Right hindlimb (tissue), 1 donor: ENCODE results near the gene GK2.

Experiments
- DNase-seq: peaks from one replicate; pipeline ENCODE4 v3.0.0-alpha.2; 2018

Gene GK2

DNA sequence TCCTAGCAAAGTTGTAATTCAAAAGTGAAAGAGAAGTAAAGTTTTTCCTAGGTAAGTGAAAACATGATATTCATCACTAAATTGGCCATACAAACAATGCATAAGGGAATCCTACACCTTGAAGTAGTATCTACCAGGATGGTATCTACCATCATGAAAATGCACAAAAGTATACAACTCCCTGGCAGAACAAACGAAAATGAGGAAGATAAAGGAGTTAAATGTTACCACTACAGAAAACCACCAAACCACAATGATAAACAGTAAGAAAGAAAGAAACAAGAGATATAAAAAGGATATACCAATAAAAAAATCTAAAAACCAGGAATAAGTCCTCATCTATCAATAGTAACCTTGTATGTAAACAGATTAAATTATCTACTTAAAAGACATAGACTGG is 26.9 kb downstream of the GK2 start:
- no peak for DNase-seq

GRCh38 chr4:79370026-79370425 is 38.0 kb downstream of the GK2 start:
- DNase-seq = no peak

DNA sequence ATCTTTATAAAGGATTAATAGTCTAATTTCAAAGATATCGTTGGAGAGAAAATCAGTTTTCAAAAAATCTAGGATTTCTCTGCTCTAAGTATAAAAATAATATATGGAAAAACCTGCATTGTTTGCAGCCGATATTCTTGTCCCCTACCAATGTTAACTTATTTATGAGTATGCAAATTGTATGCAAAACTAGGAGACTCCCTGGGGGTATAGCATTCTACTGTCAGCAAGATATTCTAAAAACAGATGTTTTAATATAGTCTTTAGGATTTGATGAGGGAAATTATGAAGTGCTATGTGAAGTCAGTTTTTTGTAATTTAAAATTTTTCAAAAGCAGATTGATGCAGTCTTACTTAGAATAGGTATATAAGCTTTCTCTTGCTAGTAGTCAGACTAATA is 40.9 kb downstream of the GK2 start:
- DNase-seq = no peak

DNA sequence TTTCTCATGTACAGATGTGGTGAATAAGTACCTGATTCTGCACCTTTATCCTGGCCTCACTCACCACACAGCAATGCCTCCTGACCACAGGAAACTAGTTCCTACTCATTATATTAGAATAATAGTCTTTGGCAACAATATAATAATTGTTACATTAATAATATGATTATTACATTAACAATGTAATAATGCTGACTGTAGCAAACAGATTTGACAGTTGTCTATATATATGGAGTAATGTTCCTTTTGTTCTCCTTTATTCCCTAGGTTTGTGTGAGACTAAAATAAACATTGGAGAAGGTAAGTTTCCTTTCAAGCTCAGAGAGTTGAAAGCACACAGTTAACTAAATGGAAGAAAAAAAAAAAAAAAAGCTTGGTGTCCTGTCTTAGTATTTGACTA is 41.6 kb downstream of the GK2 start:
- DNase-seq = no peak

GRCh38 chr4:79364061-79364460 is 44.0 kb downstream of the GK2 start:
- DNase-seq = no peak

- DNase-seq = no peak
Measured at GRCh38 chr4:79362626-79363025, 45.4 kb downstream of the GK2 start.

GRCh38 chr4:79360006-79360405 is 48.0 kb downstream of the GK2 start:
- DNase-seq = no peak

DNA sequence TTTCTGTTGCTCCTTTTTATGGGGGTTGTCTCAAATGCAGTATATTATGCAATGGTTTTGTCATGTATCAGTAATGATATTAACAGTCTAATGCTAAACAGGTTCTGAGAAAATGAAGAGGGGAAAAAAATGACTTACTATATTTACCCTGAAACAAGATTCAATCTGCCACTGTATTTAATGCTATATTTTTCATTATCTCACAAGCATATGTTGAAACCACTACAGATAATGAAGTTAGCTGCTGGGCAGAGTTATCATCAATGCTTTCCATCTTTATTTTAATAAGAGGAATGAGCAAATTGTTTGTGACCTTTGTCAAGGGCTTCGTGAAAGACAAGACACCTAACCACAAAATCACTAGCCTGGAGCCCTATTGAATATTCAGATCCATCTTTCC is 49.6 kb downstream of the GK2 start:
- no peak for DNase-seq

DNA sequence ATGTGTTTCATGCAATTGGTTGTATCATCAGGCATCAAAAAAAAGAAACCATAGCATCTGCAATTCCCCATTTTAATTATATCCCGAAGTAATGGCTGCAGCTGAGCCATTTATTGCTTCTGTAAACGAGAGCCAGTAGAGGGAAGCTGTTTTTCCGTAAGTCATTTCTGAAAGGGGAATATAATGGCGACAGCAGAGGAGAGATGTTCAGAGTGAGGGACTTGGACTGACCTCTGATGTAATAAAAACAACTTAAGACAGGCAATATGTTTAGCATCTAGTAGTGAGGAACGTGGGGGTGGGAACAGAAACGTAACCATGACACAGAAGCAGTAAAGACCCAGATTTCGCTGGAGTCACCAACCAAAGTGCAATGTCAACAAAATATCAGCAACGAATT is 50.7 kb downstream of the GK2 start:
- DNase-seq = no peak
